KG1 (cell line): ENCODE results near the gene SORCS3.

Source experiments
- DNase-seq: peaks from one replicate; lab custom pipeline; 2025; lab: John Stamatoyannopoulos, UW

SORCS3 gene

DNA sequence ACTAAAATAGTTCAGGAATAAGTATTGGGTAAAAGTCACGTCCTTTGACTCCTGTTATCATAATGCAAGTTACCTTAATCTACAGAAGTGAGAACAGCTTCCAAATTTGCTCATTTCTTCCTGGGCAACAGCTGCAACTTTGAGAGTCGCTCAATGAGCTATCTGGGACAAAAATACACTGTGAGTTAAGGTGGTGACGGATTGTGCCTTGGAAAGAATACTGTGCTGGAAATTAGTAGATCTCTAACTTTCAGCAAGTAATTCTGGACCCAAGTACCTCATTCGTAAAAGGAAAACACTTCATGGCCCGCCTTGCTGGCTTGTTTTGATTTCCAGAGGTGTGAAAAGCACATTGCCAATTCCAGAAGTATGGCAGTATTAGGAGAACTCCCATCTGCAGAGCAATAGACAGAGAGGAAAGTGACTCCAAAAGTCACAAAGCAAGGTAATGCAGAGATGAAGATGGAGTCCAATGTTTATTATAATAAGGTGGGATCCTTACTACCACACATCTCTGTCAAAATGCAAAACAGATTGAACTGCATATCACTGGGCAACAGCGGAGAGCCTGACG is 626.0 kb downstream of the SORCS3 start:
- DNase-seq = no peak

- DNase-seq = no peak
Measured at GRCh38 chr10:105268961-105269360, 627.9 kb downstream of the SORCS3 start.

DNA sequence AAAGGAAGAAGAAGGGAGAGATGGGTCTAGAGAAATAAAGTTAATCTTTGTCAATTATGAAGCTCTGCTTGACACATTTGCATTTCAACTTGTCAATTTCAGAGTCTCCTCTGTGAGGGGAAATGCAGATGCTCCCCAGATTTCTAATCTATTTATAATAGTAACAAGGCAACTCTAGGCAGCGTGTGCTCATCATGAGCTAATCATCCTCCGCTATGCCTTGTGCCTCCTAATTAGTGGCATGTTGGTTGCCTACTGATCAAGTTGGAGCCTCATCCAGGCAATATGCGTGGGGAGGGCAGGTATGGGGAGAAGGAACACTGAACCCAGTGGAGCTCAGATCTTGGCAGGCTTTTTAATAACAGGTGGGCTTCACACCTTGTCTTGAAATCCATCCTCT is 628.6 kb downstream of the SORCS3 start:
- DNase-seq = no peak

GRCh38 chr10:105274556-105275070 is 633.5 kb downstream of the SORCS3 start:
- DNase-seq = no peak

GRCh38 chr10:105278439-105278838 is 637.3 kb downstream of the SORCS3 start:
- DNase-seq = no peak

- DNase-seq = no peak
Measured at GRCh38 chr10:105279101-105279500, 638.0 kb downstream of the SORCS3 start.

- no peak for DNase-seq
Measured at GRCh38 chr10:105280895-105281294, 639.8 kb downstream of the SORCS3 start.

DNA sequence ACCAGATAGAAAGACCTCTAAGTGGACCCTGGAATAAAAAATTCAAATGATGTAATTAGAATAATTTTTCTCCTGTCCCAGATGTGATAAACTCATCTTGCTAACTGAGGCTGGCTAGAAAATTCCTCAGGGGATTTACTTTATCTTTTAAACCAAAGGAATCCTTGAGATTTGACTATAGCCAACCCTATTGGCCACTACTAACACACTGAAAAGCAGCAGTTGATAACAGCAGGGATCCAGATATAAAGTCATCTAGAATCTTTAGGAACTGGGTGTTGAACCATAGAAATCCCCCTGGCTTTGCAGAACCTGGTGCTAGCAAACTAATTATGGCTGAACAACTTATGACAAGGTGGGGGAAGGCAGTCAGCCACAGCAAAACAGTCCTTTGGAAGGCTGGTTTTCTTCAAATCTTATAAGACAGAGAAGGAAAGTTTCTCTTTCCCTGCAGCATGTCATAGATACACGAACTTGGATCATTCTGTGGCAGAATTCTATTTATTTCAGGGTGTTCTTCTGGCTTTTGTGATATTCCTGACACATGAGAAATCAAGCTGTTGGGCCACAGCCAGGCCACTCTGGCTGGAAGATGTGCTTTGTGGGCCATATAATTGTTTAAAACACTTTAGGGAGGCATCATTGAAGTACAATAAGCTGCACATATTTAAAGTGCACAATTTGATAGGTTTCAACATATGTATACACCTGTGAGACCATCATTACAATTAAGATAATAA is 643.6 kb downstream of the SORCS3 start:
- DNase-seq = no peak

GRCh38 chr10:105288026-105288425 is 646.9 kb downstream of the SORCS3 start:
- DNase-seq = no peak

GRCh38 chr10:105288613-105289012 is 647.5 kb downstream of the SORCS3 start:
- DNase-seq = no peak

- DNase-seq = no peak
Measured at GRCh38 chr10:105291571-105291970, 650.5 kb downstream of the SORCS3 start.

DNA sequence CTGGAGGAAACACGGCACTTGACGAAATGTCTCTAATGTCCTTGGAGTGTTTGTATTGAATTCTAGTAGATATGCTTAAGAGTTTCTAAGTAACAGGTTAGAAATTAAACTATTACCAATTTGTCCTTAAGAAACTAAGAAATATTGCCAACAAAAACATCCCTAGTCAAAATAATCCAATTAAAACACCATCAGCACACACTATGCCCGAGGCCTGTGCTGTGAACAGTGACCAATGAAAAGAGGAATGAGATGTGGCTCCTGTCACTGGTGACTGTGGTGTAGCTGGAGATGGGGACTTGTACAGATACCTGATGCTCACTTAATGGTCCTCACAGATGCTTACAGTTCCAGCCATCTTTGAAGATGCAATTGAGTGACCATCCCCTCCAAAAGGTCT is 651.1 kb downstream of the SORCS3 start:
- DNase-seq = no peak
